GM23338 (cell line): Measurements from ENCODE around the gene GALNT3.

Source experiments
- EZH2 ChIP-seq: fragments of 200-600 bp; sonication (generic); IDR thresholded peaks from one replicate; pipeline ENCODE4 v1.8.0; 2017; ENCODE audit warnings: antibody characterized with exemption, mild to moderate bottlenecking, low read depth; ENCODE audit not compliant: unreplicated experiment
- TF ChIP-seq, protein P1 (sequence below), 2 experiments: fragments of 200-600 bp in 1 of 2; sonication (generic) in 1 of 2; conservative IDR thresholded peaks; 2 replicates each; pipeline versions ENCODE4 v1.5.1 to v1.6.1; 2016 to 2017; ENCODE audit warnings: antibody characterized with exemption in 2 of 2, low read depth in 2 of 2, mild to moderate bottlenecking in 2 of 2, moderate library complexity in 1 of 2

DNA sequence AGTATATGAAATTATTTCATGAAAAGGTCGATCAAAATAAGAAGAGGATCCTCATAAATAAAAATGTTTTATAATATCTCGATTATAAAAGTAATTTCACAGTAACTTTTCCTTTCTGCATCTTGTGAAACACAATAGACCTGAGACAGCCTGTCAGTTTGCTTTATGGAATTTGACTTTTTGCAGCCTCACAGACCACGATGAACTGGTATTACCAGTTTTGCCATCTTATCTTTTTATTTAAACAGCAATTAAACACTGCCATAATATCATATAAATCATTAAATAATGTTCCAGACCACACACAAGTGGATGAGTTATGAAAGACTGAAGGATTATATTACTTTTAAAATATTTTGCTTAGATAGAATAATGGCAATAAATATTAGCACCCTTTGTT lies 10.7 kb upstream of the GALNT3 start:
- TF ChIP-seq, protein P1, sequence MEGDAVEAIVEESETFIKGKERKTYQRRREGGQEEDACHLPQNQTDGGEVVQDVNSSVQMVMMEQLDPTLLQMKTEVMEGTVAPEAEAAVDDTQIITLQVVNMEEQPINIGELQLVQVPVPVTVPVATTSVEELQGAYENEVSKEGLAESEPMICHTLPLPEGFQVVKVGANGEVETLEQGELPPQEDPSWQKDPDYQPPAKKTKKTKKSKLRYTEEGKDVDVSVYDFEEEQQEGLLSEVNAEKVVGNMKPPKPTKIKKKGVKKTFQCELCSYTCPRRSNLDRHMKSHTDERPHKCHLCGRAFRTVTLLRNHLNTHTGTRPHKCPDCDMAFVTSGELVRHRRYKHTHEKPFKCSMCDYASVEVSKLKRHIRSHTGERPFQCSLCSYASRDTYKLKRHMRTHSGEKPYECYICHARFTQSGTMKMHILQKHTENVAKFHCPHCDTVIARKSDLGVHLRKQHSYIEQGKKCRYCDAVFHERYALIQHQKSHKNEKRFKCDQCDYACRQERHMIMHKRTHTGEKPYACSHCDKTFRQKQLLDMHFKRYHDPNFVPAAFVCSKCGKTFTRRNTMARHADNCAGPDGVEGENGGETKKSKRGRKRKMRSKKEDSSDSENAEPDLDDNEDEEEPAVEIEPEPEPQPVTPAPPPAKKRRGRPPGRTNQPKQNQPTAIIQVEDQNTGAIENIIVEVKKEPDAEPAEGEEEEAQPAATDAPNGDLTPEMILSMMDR (conservative IDR thresholded peaks at IDR 0.05; ENCODE audit: low read depth in 2 of 2): no peak
- TF ChIP-seq EZH2: no peak
